Transverse colon (tissue), 4 donors: ENCODE data around the gene PAK6. TPM values are rescaled to one million over a fixed set of nuclear protein-coding genes. Genes with fewer than 3 reads are reported as not detected.
A peak's percentile ranks its signal among the peaks of the same experiment; 100 is the strongest.

Experiments used
- DNase-seq: peaks from one replicate; pipeline ENCODE4 v3.0.0-alpha.2; 2019
- H3K27ac ChIP-seq, 4 donors: fragments of 200-600 bp; sonication (generic); 2 replicates each; pipeline ENCODE4 v1.5.1; 2016 to 2018; ENCODE audit warnings: inconsistent platforms in 4 of 4
- H3K27me3 ChIP-seq: fragments of 200-600 bp; sonication (generic); 2 replicates; pipeline ENCODE4 v1.5.1; 2017; ENCODE audit warnings: inconsistent platforms
- H3K36me3 ChIP-seq, 4 donors: fragments of 200-600 bp; sonication (generic); 2 replicates each; pipeline ENCODE4 v1.5.1; 2017 to 2019; ENCODE audit warnings: inconsistent platforms in 4 of 4
- H3K4me1 ChIP-seq, 4 donors: fragments of 200-600 bp; sonication (generic); 2 replicates each; pipeline ENCODE4 v1.5.1; 2017 to 2020; ENCODE audit warnings: inconsistent platforms in 4 of 4
- H3K4me3 ChIP-seq, 4 donors: fragments of 200-600 bp; sonication (generic); 1 replicate in 1 of 4; 2 replicates in 3 of 4; pipeline versions ENCODE4 v1.5.1 to v1.6.1; 2017 to 2019; ENCODE audit warnings: inconsistent platforms in 4 of 4
- H3K9me3 ChIP-seq, 2 donors: fragments of 200-600 bp; sonication (generic); 2 replicates each; pipeline ENCODE4 v1.5.1; 2017 to 2019; ENCODE audit warnings: inconsistent platforms in 2 of 2
- CTCF ChIP-seq, 5 experiments: fragments of 200-600 bp in 3 of 5; fragments of 450-650 bp in 2 of 5; sonication (generic) in 3 of 5; IDR thresholded peaks; 1 replicate in 2 of 5; 2 replicates in 3 of 5; pipeline ENCODE4 v1.5.1; 2016 to 2017; ENCODE audit warnings: antibody characterized with exemption in 5 of 5, inconsistent platforms in 3 of 5, mild to moderate bottlenecking in 2 of 5, moderate library complexity in 1 of 5
- EP300 ChIP-seq: sonication (generic); formaldehyde crosslinking; IDR thresholded peaks from one replicate; pipeline ENCODE4 v1.6.1; 2017; ENCODE audit warnings: antibody characterized with exemption, low read depth
- POLR2A ChIP-seq: fragments of 450-650 bp; IDR thresholded peaks from one replicate; pipeline ENCODE4 v1.6.1; 2016; ENCODE audit warnings: antibody characterized with exemption, mild to moderate bottlenecking, moderate library complexity
- POLR2AphosphoS5 ChIP-seq, 3 donors: sonication (generic); formaldehyde crosslinking; IDR thresholded peaks; one replicate each; pipeline ENCODE4 v1.6.1; 2016; ENCODE audit warnings: antibody characterized with exemption in 3 of 3
- WGBS, 2 donors: methylation state at CpG; one replicate each; pipeline ENCODE4 v1.1.5; 2018; ENCODE audit warnings: low coverage in 1 of 2; 5-methylcytosine and 5-hydroxymethylcytosine counted together
- in situ Hi-C, 4 donors: fragments of 200-750 bp; cut with MboI; loops; one replicate each; pipeline versions ENCODE4 v1.15.0 to v1.15.1; 2017; ENCODE audit warnings: low sequenced_read_pairs in 3 of 4, low pct_ligation_motif_present in 1 of 4, low pct_unique_long_range_greater_than_20kb in 1 of 4
- intact Hi-C: fragments of 100-400 bp; cut with DNase I; formaldehyde crosslinking; loops from one replicate; pipeline ENCODE4 v1.15.1; 2023; ENCODE audit warnings: low total_unique reads
- total RNA-seq, 4 donors: library from RNA; depleted of rRNA; stranded (reverse); fragments of >200 nt; gene quantifications; one replicate each; pipeline ENCODE4 v1.1.0, GENCODE V29; 2016

Gene PAK6
- total RNA-seq, 4 donors from 2014 or later, result 3.0 to 7.5 (median 4.5) TPM

- Histone ChIP-seq H3K27me3 (peaks cover 29% of the 10 kb centered on the region), H3K4me1 (peaks cover 15 to 52% (median 37%) of the 10 kb centered on the region in 4 donors), H3K36me3 (no peaks in the 10 kb centered on the region), H3K4me3 (no peak overlapping the region), H3K27ac (no peak overlapping the region), H3K9me3 (no peaks in the 10 kb centered on the region)
- in situ Hi-C loops (no loop called here), intact Hi-C loops (no loop called here)
- TF ChIP-seq POLR2A (no peak), CTCF (IDR thresholded peaks at IDR 0.05) (no peak), EP300 (no peak), POLR2AphosphoS5 (IDR thresholded peaks at IDR 0.05) (no peak)
- DNase-seq, result no peak
- WGBS, 2 donors, result 95% methylated on average over 6 of the region's 7 CpGs; no CpG with 5 or more reads in 1 of the 2 donors
These were observed 47.9 kb downstream of the PAK6 start for GRCh38 chr15:40286794-40287193.

GRCh38 chr15:40287505-40287904 is 48.6 kb downstream of the PAK6 start:
- intact Hi-C loops, result no loop called here
- no peak overlapping the region for H3K4me3 ChIP-seq
- no peaks in the 10 kb centered on the region for H3K9me3 ChIP-seq
- 57 to 83% methylated on average over 1 to 3 of the region's 3 CpGs for WGBS, 2 donors
- H3K4me1 ChIP-seq, result peaks cover 12 to 47% (median 31%) of the 10 kb centered on the region in 4 donors
- H3K27ac ChIP-seq, result no peak overlapping the region
- no peak for DNase-seq
- TF ChIP-seq POLR2AphosphoS5 (IDR thresholded peaks at IDR 0.05), result no peak
- no peak for TF ChIP-seq POLR2A
- TF ChIP-seq CTCF (IDR thresholded peaks at IDR 0.05), result no peak
- TF ChIP-seq EP300, result no peak
- no peaks in the 10 kb centered on the region for H3K36me3 ChIP-seq
- in situ Hi-C loops, result no loop called here
- peaks cover 28% of the 10 kb centered on the region for H3K27me3 ChIP-seq

GRCh38 chr15:40287968-40288367 is 49.1 kb downstream of the PAK6 start:
- WGBS, 2 donors, result 72% methylated on average over 4 of the region's 4 CpGs; no CpG with 5 or more reads in 1 of the 2 donors
- DNase-seq, result no peak
- in situ Hi-C loops (no loop called here), intact Hi-C loops (no loop called here)
- no peak overlapping the region for H3K4me3 ChIP-seq
- H3K27ac ChIP-seq, result no peak overlapping the region
- no peaks in the 10 kb centered on the region for H3K36me3 ChIP-seq
- H3K9me3 ChIP-seq, result no peaks in the 10 kb centered on the region
- peaks cover 23% of the 10 kb centered on the region for H3K27me3 ChIP-seq
- H3K4me1 ChIP-seq, result peaks cover 12 to 42% (median 26%) of the 10 kb centered on the region in 4 donors
- TF ChIP-seq EP300 (no peak), CTCF (IDR thresholded peaks at IDR 0.05) (peak in 1 of 5 experiments; percentile 18), POLR2A (no peak), POLR2AphosphoS5 (IDR thresholded peaks at IDR 0.05) (no peak)

GRCh38 chr15:40289140-40289775 is 50.4 kb downstream of the PAK6 start:
- H3K9me3 ChIP-seq, result no peaks in the 10 kb centered on the region
- TF ChIP-seq POLR2A (no peak), CTCF (IDR thresholded peaks at IDR 0.05) (peak in 3 of 5 experiments; percentile 10 to 23 (median 18))
- H3K4me1 ChIP-seq, result peaks cover 12 to 37% (median 19%) of the 10 kb centered on the region in 4 donors
- H3K27me3 ChIP-seq, result peaks cover 11% of the 10 kb centered on the region
- DNase-seq, result peak; percentile 71
- H3K36me3 ChIP-seq, result no peaks in the 10 kb centered on the region
- WGBS, 2 donors, result 60% methylated on average over 6 of the region's 6 CpGs; no CpG with 5 or more reads in 1 of the 2 donors
- no peak overlapping the region for H3K4me3 ChIP-seq
- H3K27ac ChIP-seq, result no peak overlapping the region
- in situ Hi-C loops, result no loop called here
- intact Hi-C loops, result no loop called here
